H9 (cell line): Measurements from ENCODE around the gene NEU3. TPM values are rescaled to one million over a fixed set of nuclear protein-coding genes. Genes with fewer than 3 reads are reported as not detected.

Source experiments
- DNase-seq: peaks from one replicate; pipeline ENCODE4 v3.0.0-alpha.2; 2017
- H2AFZ ChIP-seq: one replicate; pipeline ENCODE4 v1.6.1; 2013; ENCODE audit warnings: mild to moderate bottlenecking, low read length, control low read depth, moderate library complexity
- H2AK5ac ChIP-seq: 2 replicates; pipeline ENCODE4 v1.6.1; 2013; ENCODE audit warnings: low read length, control low read depth, mixed read lengths; ENCODE audit not compliant: insufficient read length
- H2BK120ac ChIP-seq: one replicate; pipeline ENCODE4 v1.6.1; 2013; ENCODE audit warnings: low read depth, mild to moderate bottlenecking, low read length, control low read depth, inconsistent platforms; ENCODE audit not compliant: poor library complexity, severe bottlenecking
- H2BK12ac ChIP-seq: 2 replicates; pipeline ENCODE4 v1.6.1; 2013; ENCODE audit warnings: low read length, control low read depth, mixed read lengths, low read depth; ENCODE audit not compliant: insufficient read length
- H2BK15ac ChIP-seq: 2 replicates; pipeline ENCODE4 v1.6.1; 2013; ENCODE audit warnings: low read depth, low read length, control low read depth
- H2BK20ac ChIP-seq: one replicate; pipeline ENCODE4 v1.6.1; 2013; ENCODE audit warnings: low read depth, mild to moderate bottlenecking, low read length, control low read depth, inconsistent platforms; ENCODE audit not compliant: poor library complexity, severe bottlenecking
- H2BK5ac ChIP-seq: 2 replicates; pipeline ENCODE4 v1.6.1; 2013; ENCODE audit warnings: low read length, control low read depth, mixed read lengths; ENCODE audit not compliant: insufficient read length
- H3K14ac ChIP-seq: 2 replicates; pipeline ENCODE4 v1.6.1; 2013; ENCODE audit warnings: low read length, control low read depth; ENCODE audit not compliant: insufficient read depth
- H3K18ac ChIP-seq: 2 replicates; pipeline ENCODE4 v1.6.1; 2013; ENCODE audit warnings: low read depth, mild to moderate bottlenecking, mixed read lengths, low read length, control low read depth; ENCODE audit not compliant: insufficient read length
- H3K23ac ChIP-seq: 2 replicates; pipeline ENCODE4 v1.6.1; 2013; ENCODE audit warnings: low read length, control low read depth, mixed read lengths, low read depth; ENCODE audit not compliant: insufficient read length
- H3K23me2 ChIP-seq: 2 replicates; pipeline ENCODE4 v1.6.1; 2013; ENCODE audit warnings: low read depth, mild to moderate bottlenecking, mixed read lengths, low read length, control low read depth; ENCODE audit not compliant: insufficient read length, poor library complexity, severe bottlenecking
- H3K27ac ChIP-seq: 2 replicates; pipeline ENCODE4 v1.5.1; 2013; ENCODE audit warnings: low read length, control low read depth, mixed read lengths, low read depth; ENCODE audit not compliant: insufficient read length
- H3K27me3 ChIP-seq: 2 replicates; pipeline ENCODE4 v1.6.1; 2013; ENCODE audit warnings: low read length, control low read depth, inconsistent platforms; ENCODE audit not compliant: insufficient read depth
- H3K4ac ChIP-seq: 2 replicates; pipeline ENCODE4 v1.6.1; 2013; ENCODE audit warnings: low read depth, mild to moderate bottlenecking, control low read depth, inconsistent platforms, low read length, moderate library complexity
- H3K4me1 ChIP-seq: 2 replicates; pipeline ENCODE4 v1.6.1; 2013; ENCODE audit warnings: low read length, control low read depth, inconsistent platforms; ENCODE audit not compliant: insufficient read depth
- H3K4me2 ChIP-seq: 2 replicates; pipeline ENCODE4 v1.6.1; 2013; ENCODE audit warnings: low read length, control low read depth, mixed read lengths; ENCODE audit not compliant: insufficient read length, insufficient read depth
- H3K56ac ChIP-seq: 2 replicates; pipeline ENCODE4 v1.6.1; 2013; ENCODE audit warnings: low read depth, mild to moderate bottlenecking, mixed read lengths, low read length, control low read depth; ENCODE audit not compliant: insufficient read length
- H3K79me1 ChIP-seq: 2 replicates; pipeline ENCODE4 v1.6.1; 2013; ENCODE audit warnings: low read depth, mild to moderate bottlenecking, moderate library complexity, low read length, control low read depth, inconsistent platforms; ENCODE audit not compliant: insufficient read depth, poor library complexity, severe bottlenecking
- H3K79me2 ChIP-seq: 2 replicates; pipeline ENCODE4 v1.6.1; 2013; ENCODE audit warnings: low read length, control low read depth, inconsistent platforms; ENCODE audit not compliant: insufficient read depth
- H3K9ac ChIP-seq: 2 replicates; pipeline ENCODE4 v1.6.1; 2013; ENCODE audit warnings: low read length, control low read depth, mixed read lengths; ENCODE audit not compliant: insufficient read length; ENCODE audit errors: extremely low read depth
- H3K9me3 ChIP-seq: one replicate; pipeline ENCODE4 v1.6.1; 2013; ENCODE audit warnings: low read depth, low read length, inconsistent platforms; ENCODE audit not compliant: control insufficient read depth
- H3T11ph ChIP-seq: one replicate; pipeline ENCODE4 v1.6.1; 2013; ENCODE audit warnings: mild to moderate bottlenecking, low read length, control low read depth, inconsistent platforms
- H4K20me1 ChIP-seq: one replicate; pipeline ENCODE4 v1.6.1; 2013; ENCODE audit not compliant: control insufficient read depth, insufficient read length, insufficient read depth
- H4K5ac ChIP-seq: 2 replicates; pipeline ENCODE4 v1.6.1; 2013; ENCODE audit warnings: low read depth, mild to moderate bottlenecking, mixed read lengths, low read length, control low read depth; ENCODE audit not compliant: insufficient read length
- H4K8ac ChIP-seq: replicated peaks from 2 replicates; pipeline ENCODE4 v1.6.1; 2013; ENCODE audit warnings: low read length, control low read depth, mixed read lengths, low read depth; ENCODE audit not compliant: insufficient read length
- H4K91ac ChIP-seq: 2 replicates; pipeline ENCODE4 v1.6.1; 2013; ENCODE audit warnings: low read depth, mild to moderate bottlenecking, moderate library complexity, mixed read lengths, low read length, control low read depth; ENCODE audit not compliant: insufficient read length
- H3K27ac Mint-ChIP-seq, 3 experiments: 2 replicates in 2 of 3; 3 replicates in 1 of 3; pipeline ENCODE4 v1.8.0; 2020 to 2021; ENCODE audit warnings: mixed read lengths in 3 of 3, mild to moderate bottlenecking in 1 of 3, moderate library complexity in 1 of 3
- H3K27me3 Mint-ChIP-seq: 2 replicates; pipeline ENCODE4 v1.8.0; 2021; ENCODE audit warnings: low read depth, mild to moderate bottlenecking, moderate library complexity, mixed read lengths
- H3K36me3 Mint-ChIP-seq, 3 experiments: 2 replicates in 2 of 3; 3 replicates in 1 of 3; pipeline ENCODE4 v1.8.0; 2020 to 2021; ENCODE audit warnings: low read depth in 3 of 3, mixed read lengths in 3 of 3; ENCODE audit not compliant: insufficient read depth in 1 of 3
- H3K4me1 Mint-ChIP-seq, 2 experiments: 2 replicates each; pipeline ENCODE4 v1.8.0; 2020; ENCODE audit warnings: mixed read lengths in 2 of 2
- H3K4me3 Mint-ChIP-seq, 2 experiments: 2 replicates in 1 of 2; 3 replicates in 1 of 2; pipeline ENCODE4 v1.8.0; 2020 to 2021; ENCODE audit warnings: mild to moderate bottlenecking in 2 of 2, mixed read lengths in 2 of 2, moderate library complexity in 1 of 2
- H3K9me3 Mint-ChIP-seq, 2 experiments: 2 replicates in 1 of 2; 3 replicates in 1 of 2; pipeline ENCODE4 v1.8.0; 2020; ENCODE audit warnings: mild to moderate bottlenecking in 2 of 2, mixed read lengths in 2 of 2, moderate library complexity in 1 of 2
- WGBS: extraction: QIAGEN DNeasy Blood & Tissue Kit; methylation state at CpG from one replicate; pipeline ENCODE4 v1.1.7; 2013; ENCODE audit warnings: missing lambda C conversion rate, low lambda C conversion rate, mixed read lengths; ENCODE audit not compliant: insufficient read length; ENCODE audit errors: extremely low coverage; 5-methylcytosine and 5-hydroxymethylcytosine counted together
- total RNA-seq: library from RNA; stranded (reverse); gene quantifications from 2 replicates; pipeline ENCODE4 v1.2.1, GENCODE V29; 2021
- TF ChIP-seq, protein P1 (sequence below): fragments of 200-600 bp; sonication (generic); conservative IDR thresholded peaks from 3 replicates; pipeline ENCODE4 v1.8.0; 2021; ENCODE audit warnings: antibody characterized with exemption, mild to moderate bottlenecking

The NEU3 gene
- total RNA-seq, 1 experiment from 2014 or later: 15.9 TPM

DNA sequence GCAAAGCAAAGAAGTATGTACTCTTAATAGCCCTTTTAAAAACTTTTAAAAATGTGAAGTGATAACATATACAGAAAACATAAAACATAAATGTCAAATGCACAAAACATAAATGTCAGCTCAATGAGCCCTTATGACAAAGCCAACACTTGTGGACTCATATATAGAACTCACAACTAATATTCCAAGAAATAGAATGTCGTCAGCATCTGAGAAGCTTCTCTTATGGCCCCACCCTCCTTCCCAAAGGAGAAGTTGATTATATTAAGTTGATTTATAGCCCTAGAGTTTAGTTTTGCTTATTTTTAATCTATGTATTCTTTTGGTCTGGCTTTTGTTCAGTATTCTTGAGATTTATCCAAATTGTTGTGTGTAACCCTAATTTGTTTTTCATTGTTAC is 13.8 kb downstream of the NEU3 start:
- H2BK120ac ChIP-seq: no peak overlapping the region
- peaks cover 8 to 36% (median 26%) of the 10 kb centered on the region in 3 experiments; a peak in 6 of 7 replicates for H3K36me3 Mint-ChIP-seq
- H3K23me2 ChIP-seq: no peaks in the 10 kb centered on the region

More for the DNA sequence above, 13.8 kb downstream of the NEU3 start:
- Histone ChIP-seq H4K91ac (no peak overlapping the region), H2BK12ac (no peak overlapping the region), H3K79me2 (no peaks in the 10 kb centered on the region), H3K4ac (no peak overlapping the region), H3K56ac (no peak overlapping the region), H4K8ac (no peak overlapping the region), H3K4me2 (no peak overlapping the region), H3K4me1 (no peaks in the 10 kb centered on the region), H2AK5ac (no peak overlapping the region), H2BK5ac (no peak overlapping the region), H2AFZ (no peak overlapping the region), H3T11ph (no peak overlapping the region), H4K5ac (no peak overlapping the region), H3K14ac (no peak overlapping the region), H2BK15ac (no peak overlapping the region), H3K18ac (no peak overlapping the region), H3K27me3 (no peaks in the 10 kb centered on the region), H3K9me3 (no peaks in the 10 kb centered on the region), H3K9ac (no peak overlapping the region), H2BK20ac (no peak overlapping the region), H3K27ac (no peak overlapping the region), H4K20me1 (no peaks in the 10 kb centered on the region), H3K79me1 (no peaks in the 10 kb centered on the region), H3K23ac (no peak overlapping the region)
- Mint-ChIP-seq H3K27ac (no peak overlapping the region), H3K9me3 (no peaks in the 10 kb centered on the region), H3K4me1 (no peaks in the 10 kb centered on the region), H3K4me3 (no peak overlapping the region), H3K27me3 (no peaks in the 10 kb centered on the region)
- no CpG with 5 or more reads among the region's 1 CpG for WGBS
- TF ChIP-seq, protein P1, sequence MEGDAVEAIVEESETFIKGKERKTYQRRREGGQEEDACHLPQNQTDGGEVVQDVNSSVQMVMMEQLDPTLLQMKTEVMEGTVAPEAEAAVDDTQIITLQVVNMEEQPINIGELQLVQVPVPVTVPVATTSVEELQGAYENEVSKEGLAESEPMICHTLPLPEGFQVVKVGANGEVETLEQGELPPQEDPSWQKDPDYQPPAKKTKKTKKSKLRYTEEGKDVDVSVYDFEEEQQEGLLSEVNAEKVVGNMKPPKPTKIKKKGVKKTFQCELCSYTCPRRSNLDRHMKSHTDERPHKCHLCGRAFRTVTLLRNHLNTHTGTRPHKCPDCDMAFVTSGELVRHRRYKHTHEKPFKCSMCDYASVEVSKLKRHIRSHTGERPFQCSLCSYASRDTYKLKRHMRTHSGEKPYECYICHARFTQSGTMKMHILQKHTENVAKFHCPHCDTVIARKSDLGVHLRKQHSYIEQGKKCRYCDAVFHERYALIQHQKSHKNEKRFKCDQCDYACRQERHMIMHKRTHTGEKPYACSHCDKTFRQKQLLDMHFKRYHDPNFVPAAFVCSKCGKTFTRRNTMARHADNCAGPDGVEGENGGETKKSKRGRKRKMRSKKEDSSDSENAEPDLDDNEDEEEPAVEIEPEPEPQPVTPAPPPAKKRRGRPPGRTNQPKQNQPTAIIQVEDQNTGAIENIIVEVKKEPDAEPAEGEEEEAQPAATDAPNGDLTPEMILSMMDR: no peak
- no peak for DNase-seq
